Mesenchymal stem cell (in vitro differentiated cells and primary cell): ENCODE results near the gene ADRM1.
A peak's percentile ranks its signal among the peaks of the same experiment; 100 is the strongest.

Experiments
- DNase-seq: peaks from one replicate; pipeline ENCODE4 v3.0.0-alpha.2; 2013
- H2AFZ ChIP-seq: one replicate; pipeline ENCODE4 v1.6.1; 2013; ENCODE audit warnings: low read depth, mild to moderate bottlenecking, control low read depth, inconsistent platforms, low read length, moderate library complexity
- H2AK5ac ChIP-seq: 2 replicates; pipeline ENCODE4 v1.6.1; 2013; ENCODE audit warnings: low read length, moderate library complexity, mild to moderate bottlenecking, inconsistent platforms; ENCODE audit not compliant: severe bottlenecking
- H2BK120ac ChIP-seq: one replicate; pipeline ENCODE4 v1.6.1; 2013; ENCODE audit warnings: low read depth, mild to moderate bottlenecking, inconsistent platforms, low read length, moderate library complexity
- H2BK12ac ChIP-seq, 2 experiments: one replicate each; pipeline ENCODE4 v1.6.1; 2013; ENCODE audit warnings: inconsistent platforms in 2 of 2, low read length in 2 of 2, mild to moderate bottlenecking in 2 of 2, moderate library complexity in 2 of 2, control low read depth in 1 of 2
- H2BK15ac ChIP-seq: one replicate; pipeline ENCODE4 v1.6.1; 2013; ENCODE audit warnings: mild to moderate bottlenecking, low read depth, inconsistent platforms; ENCODE audit not compliant: poor library complexity, severe bottlenecking
- H2BK5ac ChIP-seq: 2 replicates; pipeline ENCODE4 v1.6.1; 2013; ENCODE audit warnings: low read depth, mild to moderate bottlenecking, low read length, control low read depth, inconsistent platforms; ENCODE audit not compliant: poor library complexity, severe bottlenecking
- H3K14ac ChIP-seq, 2 experiments: one replicate each; pipeline ENCODE4 v1.6.1; 2013; ENCODE audit warnings: inconsistent platforms in 2 of 2, low read length in 2 of 2, control low read depth in 1 of 2, mild to moderate bottlenecking in 1 of 2, moderate library complexity in 1 of 2
- H3K18ac ChIP-seq, 2 experiments: one replicate each; pipeline ENCODE4 v1.6.1; 2013; ENCODE audit warnings: inconsistent platforms in 2 of 2, low read length in 2 of 2, control low read depth in 1 of 2, low read depth in 1 of 2, mild to moderate bottlenecking in 1 of 2
- H3K23ac ChIP-seq, 2 experiments: one replicate each; pipeline ENCODE4 v1.6.1; 2013; ENCODE audit warnings: inconsistent platforms in 2 of 2, low read length in 2 of 2, mild to moderate bottlenecking in 2 of 2, moderate library complexity in 2 of 2, control low read depth in 1 of 2
- H3K27ac ChIP-seq: 2 replicates; pipeline ENCODE4 v1.5.1; 2013; ENCODE audit warnings: mild to moderate bottlenecking, moderate library complexity, low read length, control low read depth, inconsistent platforms; ENCODE audit not compliant: poor library complexity, severe bottlenecking
- H3K27me3 ChIP-seq, 2 experiments: 2 replicates each; pipeline versions ENCODE4 v1.6.1 to v1.7.0; 2013; ENCODE audit warnings: low read length in 2 of 2, mild to moderate bottlenecking in 2 of 2, moderate library complexity in 2 of 2, control low read depth in 1 of 2, inconsistent platforms in 1 of 2; ENCODE audit not compliant: control insufficient read depth in 1 of 2, insufficient read depth in 1 of 2
- H3K36me3 ChIP-seq, 2 experiments: 2 replicates each; pipeline versions ENCODE4 v1.6.1 to v1.7.0; 2013; ENCODE audit warnings: low read length in 2 of 2, control low read depth in 1 of 2, inconsistent platforms in 1 of 2, low read depth in 1 of 2, mild to moderate bottlenecking in 1 of 2; ENCODE audit not compliant: insufficient read depth in 2 of 2, control insufficient read depth in 1 of 2
- H3K4ac ChIP-seq, 2 experiments: one replicate each; pipeline ENCODE4 v1.6.1; 2013; ENCODE audit warnings: inconsistent platforms in 2 of 2, low read length in 2 of 2, mild to moderate bottlenecking in 2 of 2, moderate library complexity in 2 of 2, control low read depth in 1 of 2, low read depth in 1 of 2
- H3K4me1 ChIP-seq: 2 replicates; pipeline ENCODE4 v1.6.1; 2013; ENCODE audit warnings: low read depth, low read length, control low read depth; ENCODE audit not compliant: control insufficient read depth, insufficient read depth
- H3K4me2 ChIP-seq: 2 replicates; pipeline ENCODE4 v1.6.1; 2013; ENCODE audit warnings: low read length, mild to moderate bottlenecking, inconsistent platforms; ENCODE audit not compliant: poor library complexity, severe bottlenecking
- H3K4me3 ChIP-seq, 2 experiments: 2 replicates each; pipeline versions ENCODE4 v1.5.1 to v1.7.0; 2013; ENCODE audit warnings: low read length in 2 of 2, mild to moderate bottlenecking in 2 of 2, control low read depth in 1 of 2, low read depth in 1 of 2; ENCODE audit not compliant: insufficient read depth in 1 of 2
- H3K79me1 ChIP-seq: replicated peaks from 2 replicates; pipeline ENCODE4 v1.6.1; 2013; ENCODE audit warnings: mild to moderate bottlenecking, control low read depth, low read length, inconsistent platforms; ENCODE audit not compliant: poor library complexity, severe bottlenecking
- H3K9ac ChIP-seq: 2 replicates; pipeline ENCODE4 v1.7.0; 2013; ENCODE audit warnings: mild to moderate bottlenecking, low read length, moderate library complexity
- H3K9me3 ChIP-seq: 2 replicates; pipeline ENCODE4 v1.7.0; 2013; ENCODE audit warnings: mild to moderate bottlenecking, low read length; ENCODE audit not compliant: control insufficient read depth
- H4K8ac ChIP-seq: one replicate; pipeline ENCODE4 v1.6.1; 2013; ENCODE audit warnings: inconsistent platforms, mild to moderate bottlenecking, low read length, moderate library complexity
- H4K91ac ChIP-seq: one replicate; pipeline ENCODE4 v1.6.1; 2013; ENCODE audit warnings: mild to moderate bottlenecking, low read length, inconsistent platforms
- WGBS: methylation state at CpG from one replicate; pipeline ENCODE4 v1.1.7; 2013; ENCODE audit warnings: mixed read lengths; 5-methylcytosine and 5-hydroxymethylcytosine counted together

ADRM1 gene

DNA sequence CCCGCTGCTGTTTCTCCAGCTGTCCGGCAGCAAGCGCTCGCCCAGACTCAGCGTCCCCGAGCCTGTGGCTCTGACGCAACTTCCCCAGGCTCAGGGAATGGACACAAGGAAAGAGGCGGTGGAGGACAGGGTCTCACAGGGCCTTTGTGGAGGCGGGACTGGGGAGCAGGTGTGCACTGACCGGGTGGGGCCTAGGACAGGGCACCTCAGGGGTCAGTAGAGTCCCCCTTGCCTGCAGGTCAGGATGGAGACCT, 44.3 kb downstream of the ADRM1 start:
- no peak overlapping the region for H3K23ac ChIP-seq
- no peak overlapping the region for H3K14ac ChIP-seq
- no peak overlapping the region for H3K18ac ChIP-seq
- DNase-seq = no peak
- no peak overlapping the region for H3K9ac ChIP-seq
- peaks cover 34% of the 10 kb centered on the region for H3K79me1 ChIP-seq
- no peak overlapping the region for H2BK5ac ChIP-seq
- WGBS = 97% methylated on average over 10 of the region's 10 CpGs
- H2AK5ac ChIP-seq = no peak overlapping the region
- H3K4me2 ChIP-seq = no peak overlapping the region
- no peak overlapping the region for H2BK15ac ChIP-seq
- H3K4me1 ChIP-seq = peaks cover 22% of the 10 kb centered on the region
- H4K8ac ChIP-seq = no peak overlapping the region
- peaks cover 3% of the 10 kb centered on the region for H3K9me3 ChIP-seq
- no peak overlapping the region for H3K4me3 ChIP-seq
- H2AFZ ChIP-seq = no peak overlapping the region
- no peak overlapping the region for H4K91ac ChIP-seq
- H3K27ac ChIP-seq = no peak overlapping the region
- H3K27me3 ChIP-seq = no peaks in the 10 kb centered on the region
- no peak overlapping the region for H2BK120ac ChIP-seq
- no peak overlapping the region for H2BK12ac ChIP-seq
- H3K4ac ChIP-seq = no peak overlapping the region
- H3K36me3 ChIP-seq = peaks cover 27 to 78% of the 10 kb centered on the region in 2 experiments

DNA sequence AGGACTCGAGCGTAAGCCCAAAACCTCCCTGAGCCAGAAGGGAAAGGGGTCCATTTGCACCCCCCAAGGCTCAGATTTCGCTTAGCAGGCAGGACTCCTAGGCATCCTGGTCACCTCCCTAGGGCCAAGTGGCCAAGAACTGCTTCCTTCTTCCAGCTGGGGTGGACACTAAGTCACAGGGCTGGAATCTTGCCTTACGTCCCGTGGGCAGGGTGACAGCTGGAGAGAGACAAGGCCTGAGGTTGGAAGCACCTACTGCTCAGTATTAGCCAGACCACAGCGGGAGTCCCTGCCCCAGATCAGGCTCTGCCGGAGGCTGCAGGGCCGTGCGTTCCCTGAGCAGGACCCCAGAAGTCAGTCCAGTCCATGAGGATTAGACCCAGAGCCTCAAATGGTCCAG, 44.6 kb downstream of the ADRM1 start:
- peaks cover 37% of the 10 kb centered on the region for H3K79me1 ChIP-seq
- 84% methylated on average over 9 of the region's 9 CpGs for WGBS
- no peak overlapping the region for H3K4me2 ChIP-seq
- DNase-seq = no peak
- peaks cover 27 to 82% of the 10 kb centered on the region in 2 experiments for H3K36me3 ChIP-seq
- no peak overlapping the region for H2BK15ac ChIP-seq
- no peak overlapping the region for H3K4me3 ChIP-seq
- peaks cover 25% of the 10 kb centered on the region for H3K4me1 ChIP-seq
- H3K27me3 ChIP-seq = no peaks in the 10 kb centered on the region
- no peak overlapping the region for H3K18ac ChIP-seq
- no peak overlapping the region for H3K23ac ChIP-seq
- no peak overlapping the region for H2BK120ac ChIP-seq
- H4K8ac ChIP-seq = no peak overlapping the region
- no peak overlapping the region for H2AFZ ChIP-seq
- peaks cover 3% of the 10 kb centered on the region for H3K9me3 ChIP-seq
- H4K91ac ChIP-seq = no peak overlapping the region
- H2AK5ac ChIP-seq = no peak overlapping the region
- no peak overlapping the region for H3K9ac ChIP-seq
- H2BK12ac ChIP-seq = no peak overlapping the region
- no peak overlapping the region for H3K14ac ChIP-seq
- H2BK5ac ChIP-seq = no peak overlapping the region
- H3K27ac ChIP-seq = no peak overlapping the region
- no peak overlapping the region for H3K4ac ChIP-seq

DNA sequence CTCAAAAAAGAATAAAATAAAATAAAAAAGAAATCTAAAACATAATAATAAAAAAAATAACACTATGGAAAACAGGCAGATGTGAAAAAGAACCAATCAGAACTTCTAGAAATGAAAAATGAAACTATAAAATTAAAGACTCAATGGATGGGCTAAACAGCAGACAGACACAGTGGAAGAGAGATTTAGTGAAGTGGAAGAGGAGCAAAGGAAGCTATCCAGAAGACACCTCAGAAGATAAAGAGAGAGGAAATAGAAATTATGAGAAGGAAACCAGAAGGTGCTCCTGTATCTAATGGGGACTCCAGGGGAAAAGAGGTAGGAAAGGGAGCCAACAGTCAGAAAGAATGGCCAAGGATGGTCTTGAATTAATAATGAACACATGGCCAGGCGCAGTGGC, 45.8 kb downstream of the ADRM1 start:
- 100% methylated on average over 1 of the region's 1 CpG for WGBS
- Histone ChIP-seq H3K23ac (no peak overlapping the region), H3K4me1 (peaks cover 36% of the 10 kb centered on the region), H3K4me3 (no peak overlapping the region), H3K9ac (no peak overlapping the region), H3K9me3 (peaks cover 3% of the 10 kb centered on the region), H2BK15ac (no peak overlapping the region), H3K27ac (no peak overlapping the region), H3K27me3 (no peaks in the 10 kb centered on the region), H3K18ac (no peak overlapping the region), H2AFZ (no peak overlapping the region), H2AK5ac (no peak overlapping the region), H3K4ac (no peak overlapping the region), H3K36me3 (peaks cover 21 to 86% of the 10 kb centered on the region in 2 experiments), H4K8ac (no peak overlapping the region), H2BK120ac (no peak overlapping the region), H3K79me1 (peaks cover 37% of the 10 kb centered on the region), H3K14ac (no peak overlapping the region), H2BK5ac (no peak overlapping the region), H4K91ac (no peak overlapping the region), H2BK12ac (no peak overlapping the region), H3K4me2 (no peak overlapping the region)
- DNase-seq = no peak

DNA sequence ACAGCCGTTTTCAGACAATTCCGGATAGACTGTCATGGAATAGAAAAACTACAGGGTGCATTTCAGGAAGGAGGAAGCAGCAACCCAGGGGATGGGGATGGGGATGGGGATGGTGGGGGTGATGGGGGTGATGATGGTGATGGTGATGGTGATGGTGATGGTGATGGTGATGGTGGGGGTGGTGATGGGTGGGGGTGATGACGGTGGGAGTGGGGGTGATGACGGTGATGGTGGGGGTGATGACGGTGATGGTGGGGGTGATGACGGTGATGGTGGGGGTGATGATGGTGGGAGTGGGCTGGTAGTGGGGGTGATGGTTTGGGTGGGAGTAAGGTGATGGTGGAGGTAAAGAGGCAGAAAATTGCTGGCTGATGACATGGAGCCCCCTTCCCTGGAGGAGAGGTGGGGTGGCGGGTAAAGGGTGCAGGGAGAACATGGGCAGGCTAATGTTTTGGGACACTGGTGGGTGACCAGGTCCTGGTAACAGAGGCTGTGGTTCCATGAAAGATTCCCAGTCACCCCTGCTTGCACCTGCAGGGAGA, 46.8 kb downstream of the ADRM1 start:
- Histone ChIP-seq H2AFZ (no peak overlapping the region), H3K18ac (no peak overlapping the region), H3K4me1 (peaks cover 46% of the 10 kb centered on the region), H2BK12ac (no peak overlapping the region), H3K27me3 (no peaks in the 10 kb centered on the region), H4K8ac (no peak overlapping the region), H2AK5ac (no peak overlapping the region), H3K79me1 (peaks cover 36% of the 10 kb centered on the region), H3K27ac (peak overlapping the region; percentile 53), H2BK120ac (no peak overlapping the region), H3K14ac (no peak overlapping the region), H3K9me3 (peaks cover 3% of the 10 kb centered on the region), H3K23ac (no peak overlapping the region), H3K4me3 (no peak overlapping the region), H3K4me2 (no peak overlapping the region), H3K36me3 (peaks cover 20 to 86% of the 10 kb centered on the region in 2 experiments), H4K91ac (no peak overlapping the region), H3K4ac (no peak overlapping the region), H3K9ac (no peak overlapping the region), H2BK15ac (no peak overlapping the region), H2BK5ac (no peak overlapping the region)
- no peak for DNase-seq
- WGBS = 94% methylated on average over 3 of the region's 7 CpGs
